Loucy (cell line): Measurements from ENCODE around the gene HPX.

Experiments used
- H2AFZ ChIP-seq: fragments of 200-600 bp; sonication (generic); 2 replicates; pipeline ENCODE4 v1.6.0; 2016; ENCODE audit warnings: antibody characterized with exemption, mild to moderate bottlenecking, low read length, moderate library complexity
- H3F3A ChIP-seq: fragments of 200-600 bp; 2 replicates; pipeline ENCODE4 v1.6.0; 2016; ENCODE audit warnings: antibody characterized with exemption, low read depth, mild to moderate bottlenecking
- H3K27me3 ChIP-seq: fragments of 200-600 bp; sonication (generic); 2 replicates; pipeline ENCODE4 v1.6.1; 2014; ENCODE audit warnings: low read length, mild to moderate bottlenecking; ENCODE audit not compliant: insufficient read depth, poor library complexity, severe bottlenecking
- H3K36me3 ChIP-seq: fragments of 200-600 bp; sonication (generic); 2 replicates; pipeline ENCODE4 v1.6.1; 2016; ENCODE audit warnings: low read length; ENCODE audit not compliant: insufficient read depth
- H3K4me1 ChIP-seq: fragments of 200-600 bp; sonication (generic); 2 replicates; pipeline ENCODE4 v1.5.1; 2014; ENCODE audit warnings: low read length, mild to moderate bottlenecking; ENCODE audit not compliant: insufficient read depth, poor library complexity, severe bottlenecking
- H3K4me2 ChIP-seq: fragments of 200-600 bp; sonication (generic); 2 replicates; pipeline ENCODE4 v1.6.0; 2014; ENCODE audit warnings: antibody characterized with exemption, low read length, low read depth, mild to moderate bottlenecking; ENCODE audit not compliant: poor library complexity, severe bottlenecking
- H3K4me3 ChIP-seq: fragments of 200-600 bp; sonication (generic); 2 replicates; pipeline ENCODE4 v1.5.1; 2014; ENCODE audit warnings: low read length, mild to moderate bottlenecking, mixed read lengths; ENCODE audit not compliant: poor library complexity, severe bottlenecking
- H3K79me2 ChIP-seq: fragments of 200-600 bp; sonication (generic); 2 replicates; pipeline ENCODE4 v1.6.1; 2014; ENCODE audit warnings: low read length; ENCODE audit not compliant: insufficient read depth
- H3K9ac ChIP-seq: fragments of 200-600 bp; sonication (generic); 2 replicates; pipeline ENCODE4 v1.6.0; 2014; ENCODE audit warnings: mild to moderate bottlenecking, low read depth, low read length, moderate library complexity; ENCODE audit not compliant: poor library complexity, severe bottlenecking
- H3K9me2 ChIP-seq: fragments of 200-600 bp; sonication (generic); replicated peaks from 2 replicates; pipeline ENCODE4 v1.6.1; 2016; ENCODE audit warnings: low read depth, low read length, mixed read lengths
- H3K9me3 ChIP-seq: fragments of 200-600 bp; sonication (generic); 2 replicates; pipeline ENCODE4 v1.6.1; 2014; ENCODE audit warnings: mild to moderate bottlenecking, antibody characterized with exemption, low read length, low read depth; ENCODE audit not compliant: insufficient read depth
- H4K20me1 ChIP-seq: fragments of 200-600 bp; sonication (generic); 2 replicates; pipeline ENCODE4 v1.6.0; 2014; ENCODE audit warnings: antibody characterized with exemption, low read length, mild to moderate bottlenecking; ENCODE audit not compliant: insufficient read depth, poor library complexity, severe bottlenecking
- CTCF ChIP-seq: fragments of 200-600 bp; sonication (generic); conservative IDR thresholded peaks from 2 replicates; pipeline ENCODE4 v1.5.1; 2014; ENCODE audit warnings: mild to moderate bottlenecking, antibody characterized with exemption, low read length
- EZH2phosphoT487 ChIP-seq: fragments of 200-600 bp; IDR thresholded peaks from 2 replicates; pipeline ENCODE4 v1.6.1; 2018; ENCODE audit warnings: antibody characterized with exemption, mild to moderate bottlenecking, moderate library complexity, borderline replicate concordance

HPX gene

GRCh38 chr11:6402561-6402981 lies 38.2 kb downstream of the HPX start:
- H3K9ac ChIP-seq, result peak overlapping the region; percentile 62
- H4K20me1 ChIP-seq, result no peaks in the 10 kb centered on the region
- H3K79me2 ChIP-seq, result no peaks in the 10 kb centered on the region
- no peaks in the 10 kb centered on the region for H3K9me3 ChIP-seq
- no peaks in the 10 kb centered on the region for H3F3A ChIP-seq
- H2AFZ ChIP-seq, result peak overlapping the region; percentile 48; the same call in 1 of the 2 replicates
- no peaks in the 10 kb centered on the region for H3K27me3 ChIP-seq
- H3K36me3 ChIP-seq, result no peaks in the 10 kb centered on the region
- peaks cover 34% of the 10 kb centered on the region for H3K4me1 ChIP-seq
- H3K9me2 ChIP-seq, result no peaks in the 10 kb centered on the region
- H3K4me2 ChIP-seq, result peak overlapping the region; percentile 98
- no peak for TF ChIP-seq CTCF
- TF ChIP-seq EZH2phosphoT487, result no peak
- H3K4me3 ChIP-seq, result peak overlapping the region; percentile 71

- H3K79me2 ChIP-seq, result no peaks in the 10 kb centered on the region
- H3F3A ChIP-seq, result no peaks in the 10 kb centered on the region
- peak overlapping the region; percentile 71 for H3K4me3 ChIP-seq
- H4K20me1 ChIP-seq, result no peaks in the 10 kb centered on the region
- H3K4me2 ChIP-seq, result peak overlapping the region; percentile 98
- no peaks in the 10 kb centered on the region for H3K36me3 ChIP-seq
- H3K9me3 ChIP-seq, result no peaks in the 10 kb centered on the region
- no peaks in the 10 kb centered on the region for H3K27me3 ChIP-seq
- H3K9ac ChIP-seq, result peak overlapping the region; percentile 62
- TF ChIP-seq CTCF, result no peak
- TF ChIP-seq EZH2phosphoT487, result no peak
- peak overlapping the region; percentile 48; the same call in 1 of the 2 replicates for H2AFZ ChIP-seq
- H3K9me2 ChIP-seq, result no peaks in the 10 kb centered on the region
- H3K4me1 ChIP-seq, result peaks cover 34% of the 10 kb centered on the region
Measured at GRCh38 chr11:6402061-6402470, 38.7 kb downstream of the HPX start.

- Histone ChIP-seq H2AFZ (no peak overlapping the region), H4K20me1 (no peaks in the 10 kb centered on the region), H3K9me3 (no peaks in the 10 kb centered on the region), H3K27me3 (no peaks in the 10 kb centered on the region), H3K36me3 (no peaks in the 10 kb centered on the region), H3K4me1 (peaks cover 34% of the 10 kb centered on the region), H3K9me2 (no peaks in the 10 kb centered on the region), H3K4me2 (peak overlapping the region; percentile 98), H3K4me3 (no peak overlapping the region), H3K9ac (peak overlapping the region; percentile 62), H3F3A (no peaks in the 10 kb centered on the region), H3K79me2 (no peaks in the 10 kb centered on the region)
- TF ChIP-seq EZH2phosphoT487 (no peak), CTCF (no peak)
Measured at GRCh38 chr11:6401464-6401863, 39.3 kb downstream of the HPX start.
